LNCaP clone FGC (cell line): ENCODE measurements around the gene MPZL2.

Experiments
- DNase-seq: peaks from one replicate; pipeline ENCODE4 v3.0.0-alpha.2; 2011; ENCODE audit warnings: low read depth
- H3K4me3 ChIP-seq: 2 replicates; pipeline ENCODE4 v1.5.1; 2011; ENCODE audit warnings: mild to moderate bottlenecking, low read depth, low read length, control low read depth
- CTCF ChIP-seq: IDR thresholded peaks from 2 replicates; pipeline ENCODE4 v1.5.1; 2012; ENCODE audit warnings: mild to moderate bottlenecking; ENCODE audit not compliant: control insufficient read depth, insufficient read depth; ENCODE audit errors: extremely low read depth

The MPZL2 gene

GRCh38 chr11:118230088-118230487 lies 34.0 kb downstream of the MPZL2 start:
- DNase-seq, result no peak

GRCh38 chr11:118229274-118229847 lies 34.7 kb downstream of the MPZL2 start:
- no peak overlapping the region for H3K4me3 ChIP-seq
- TF ChIP-seq CTCF, result no peak

More at GRCh38 chr11:118230088-118230487, 34.0 kb downstream of the MPZL2 start:
- H3K4me3 ChIP-seq, result no peak overlapping the region
- TF ChIP-seq CTCF, result no peak

GRCh38 chr11:118227865-118228785 lies 36.0 kb downstream of the MPZL2 start:
- no peak overlapping the region for H3K4me3 ChIP-seq
- no peak for TF ChIP-seq CTCF
- no peak for DNase-seq

More at GRCh38 chr11:118229274-118229847, 34.7 kb downstream of the MPZL2 start:
- DNase-seq, result no peak

GRCh38 chr11:118226781-118227180 lies 37.3 kb downstream of the MPZL2 start:
- no peak for DNase-seq
- no peak overlapping the region for H3K4me3 ChIP-seq
- TF ChIP-seq CTCF, result no peak

GRCh38 chr11:118226296-118226695 lies 37.8 kb downstream of the MPZL2 start:
- H3K4me3 ChIP-seq, result no peak overlapping the region
- DNase-seq, result no peak
- no peak for TF ChIP-seq CTCF

GRCh38 chr11:118224511-118225188 lies 39.4 kb downstream of the MPZL2 start, which contains the start of gene JAML:
TSS of gene JAML (minus strand) at chr11:118225011. CDS start at chr11:118214866, 10,145 bp downstream.
- no peak for DNase-seq
- TF ChIP-seq CTCF, result no peak

More at GRCh38 chr11:118224511-118225188, 39.4 kb downstream of the MPZL2 start, which contains the start of gene JAML:
- no peak within 1 kb of the TSS for H3K4me3 ChIP-seq
